SK-N-SH (cell line): ENCODE results near the gene ARHGAP42.

ENCODE experiments used
- CTCF ChIP-seq: fragments of 200-600 bp; sonication (generic); IDR thresholded peaks from 2 replicates; pipeline ENCODE4 v1.6.1; 2017; ENCODE audit warnings: antibody characterized with exemption, mild to moderate bottlenecking, moderate library complexity
- TCF12 ChIP-seq: IDR thresholded peaks from 2 replicates; pipeline ENCODE4 v1.4.0; 2012

- no peak for TF ChIP-seq TCF12
- TF ChIP-seq CTCF = no peak
Observed at GRCh38 chr11:100637706-100638105, 49.4 kb upstream of the ARHGAP42 start.
